Glutamatergic neuron (in vitro differentiated cells): ENCODE data around the gene TMBIM1. TPM values are rescaled to one million over a fixed set of nuclear protein-coding genes. Genes with fewer than 3 reads are reported as not detected.

Source experiments
- DNase-seq: peaks from one replicate; pipeline ENCODE4 v3.0.0; 2022
- H3K27ac Mint-ChIP-seq: one replicate; pipeline ENCODE4 v1.8.0; 2020; ENCODE audit warnings: mild to moderate bottlenecking, mixed read lengths, inconsistent platforms; ENCODE audit not compliant: unreplicated experiment
- H3K27me3 Mint-ChIP-seq: one replicate; pipeline ENCODE4 v1.8.0; 2020; ENCODE audit warnings: mild to moderate bottlenecking, moderate library complexity, mixed read lengths, inconsistent platforms; ENCODE audit not compliant: unreplicated experiment
- H3K36me3 Mint-ChIP-seq: one replicate; pipeline ENCODE4 v1.8.0; 2020; ENCODE audit warnings: mild to moderate bottlenecking, mixed read lengths, inconsistent platforms; ENCODE audit not compliant: unreplicated experiment
- H3K4me1 Mint-ChIP-seq: one replicate; pipeline ENCODE4 v1.8.0; 2020; ENCODE audit warnings: mild to moderate bottlenecking, low read depth, mixed read lengths, inconsistent platforms; ENCODE audit not compliant: unreplicated experiment
- H3K4me3 Mint-ChIP-seq: one replicate; pipeline ENCODE4 v1.8.0; 2020; ENCODE audit warnings: mild to moderate bottlenecking, mixed read lengths, inconsistent platforms; ENCODE audit not compliant: unreplicated experiment
- H3K9me3 Mint-ChIP-seq: one replicate; pipeline ENCODE4 v1.8.0; 2020; ENCODE audit warnings: mild to moderate bottlenecking, moderate library complexity, mixed read lengths, inconsistent platforms; ENCODE audit not compliant: unreplicated experiment
- CTCF ChIP-seq: fragments of 200-600 bp; sonication (generic); IDR thresholded peaks from one replicate; pipeline ENCODE4 v1.5.0; 2021; ENCODE audit not compliant: partially characterized antibody, unreplicated experiment
- total RNA-seq: library from RNA; stranded (reverse); fragmentation: NEBNext Ultra II Directional; extraction: Animal tissue kit (Norgen Biotek cat#: 25700); gene quantifications from one replicate; pipeline ENCODE4 v1.2.1, GENCODE V29; 2021; ENCODE audit not compliant: unreplicated experiment

TMBIM1 gene
- total RNA-seq, 1 donor from 2014 or later: 1.8 TPM

- Mint-ChIP-seq H3K4me3 (no peak overlapping the region), H3K27ac (no peak overlapping the region), H3K9me3 (peaks cover 3% of the 10 kb centered on the region), H3K4me1 (peaks cover 15% of the 10 kb centered on the region), H3K27me3 (peaks cover 3% of the 10 kb centered on the region), H3K36me3 (no peaks in the 10 kb centered on the region)
- no peak for TF ChIP-seq CTCF
- no peak for DNase-seq
Observed at GRCh38 chr2:218291318-218292047, 820 bp downstream of the TMBIM1 start.

- H3K36me3 Mint-ChIP-seq: no peaks in the 10 kb centered on the region
- TF ChIP-seq CTCF: no peak
- H3K27me3 Mint-ChIP-seq: peaks cover 3% of the 10 kb centered on the region
- H3K27ac Mint-ChIP-seq: no peak overlapping the region
- H3K9me3 Mint-ChIP-seq: peaks cover 3% of the 10 kb centered on the region
- H3K4me3 Mint-ChIP-seq: no peak overlapping the region
- DNase-seq: no peak
- peaks cover 18% of the 10 kb centered on the region for H3K4me1 Mint-ChIP-seq
Observed at GRCh38 chr2:218290316-218291261, 1.7 kb downstream of the TMBIM1 start.

- Mint-ChIP-seq H3K4me3 (no peak overlapping the region), H3K4me1 (peaks cover 18% of the 10 kb centered on the region), H3K27me3 (peaks cover 3% of the 10 kb centered on the region), H3K9me3 (peaks cover 3% of the 10 kb centered on the region), H3K27ac (no peak overlapping the region), H3K36me3 (no peaks in the 10 kb centered on the region)
- TF ChIP-seq CTCF: no peak
- DNase-seq: no peak
Observed at GRCh38 chr2:218289639-218290315, 2.5 kb downstream of the TMBIM1 start.

GRCh38 chr2:218286570-218287459 lies 5.5 kb downstream of the TMBIM1 start:
- H3K27me3 Mint-ChIP-seq: peaks cover 1% of the 10 kb centered on the region
- peak overlapping the region; percentile 21 for H3K4me3 Mint-ChIP-seq
- H3K4me1 Mint-ChIP-seq: peaks cover 19% of the 10 kb centered on the region
- peak overlapping the region; percentile 69 for H3K27ac Mint-ChIP-seq
- no peak for TF ChIP-seq CTCF
- H3K36me3 Mint-ChIP-seq: no peaks in the 10 kb centered on the region
- H3K9me3 Mint-ChIP-seq: no peaks in the 10 kb centered on the region
- no peak for DNase-seq
